CD4-positive, alpha-beta T cell treated with Interleukin-2 at 100 ng/mL for 4 hours (primary cell): Measurements from ENCODE around the gene NCKAP5L.
"Not testable (repeated sequence)": the region's sequence is repeated elsewhere in the genome, so short reads cannot be mapped to it uniquely, and the experiment has no call there.

Experiments
- DNase-seq: peaks from one replicate; pipeline ENCODE4 v3.0.0-alpha.2; 2020; ENCODE audit warnings: low spot score

The NCKAP5L gene

DNA sequence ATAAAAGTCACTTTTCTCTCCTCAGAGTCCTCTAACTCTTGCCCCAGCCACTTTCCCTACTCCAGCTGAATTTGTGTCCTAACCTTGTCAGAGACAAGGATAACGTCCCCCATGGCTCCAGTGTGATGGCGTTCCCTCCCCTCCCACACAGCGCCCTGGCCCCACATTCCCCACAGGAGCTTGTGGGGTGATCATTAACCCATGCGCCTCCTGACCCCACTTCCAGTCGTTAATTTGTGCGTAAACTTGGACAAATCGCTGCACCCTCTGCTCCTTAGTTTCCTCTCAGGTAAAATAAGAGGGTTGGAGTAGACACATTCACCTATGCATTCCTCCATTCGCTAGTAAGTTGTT lies 37.5 kb upstream of the NCKAP5L start:
- no peak for DNase-seq

DNA sequence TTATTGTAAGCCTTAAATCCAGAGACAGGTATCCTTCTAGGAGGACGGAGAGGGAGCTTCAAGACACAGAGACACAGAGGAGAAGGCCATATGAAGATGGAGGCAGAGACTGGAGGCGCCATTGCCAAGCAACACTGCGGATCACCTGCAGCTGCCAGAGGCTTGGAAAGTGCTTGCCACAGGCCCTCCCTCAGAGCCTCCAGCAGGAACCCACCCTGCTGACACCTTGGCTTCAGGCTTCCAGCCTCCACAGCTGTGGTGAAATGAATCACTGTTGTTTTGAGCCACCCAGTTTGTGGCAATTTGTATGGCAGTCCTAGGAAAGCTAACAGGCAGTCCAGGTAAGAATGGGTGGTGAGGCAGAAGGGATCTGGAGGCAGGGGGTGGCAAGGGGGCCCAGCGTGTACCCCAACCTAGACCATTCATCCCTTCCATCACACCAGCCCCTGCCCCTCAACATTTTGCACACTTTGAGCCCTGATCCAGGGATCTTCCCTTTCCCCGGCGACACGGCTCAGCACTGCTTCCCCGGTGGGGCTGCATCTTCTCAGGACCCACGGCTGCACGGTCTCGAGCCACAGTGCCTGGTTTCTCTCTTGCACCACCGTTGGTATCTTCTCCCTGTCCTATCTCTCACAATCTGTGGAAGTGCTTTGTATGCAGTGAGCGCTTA lies 37.0 kb upstream of the NCKAP5L start:
- DNase-seq: no peak

DNA sequence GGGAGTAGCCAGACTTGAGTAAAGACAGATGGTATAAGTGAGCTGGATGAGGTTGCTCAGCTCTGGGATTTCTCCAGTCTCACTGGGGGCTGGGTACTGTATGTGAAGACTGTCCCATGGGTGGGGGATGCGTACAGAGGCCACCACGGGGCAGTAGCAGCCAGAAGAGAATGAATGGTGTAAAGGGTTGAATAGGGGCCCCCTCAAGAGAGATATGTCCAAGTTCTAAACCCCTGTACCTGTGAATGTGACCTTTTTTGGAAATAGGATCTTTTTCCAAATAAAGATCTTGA lies 36.5 kb upstream of the NCKAP5L start:
- no peak for DNase-seq

DNA sequence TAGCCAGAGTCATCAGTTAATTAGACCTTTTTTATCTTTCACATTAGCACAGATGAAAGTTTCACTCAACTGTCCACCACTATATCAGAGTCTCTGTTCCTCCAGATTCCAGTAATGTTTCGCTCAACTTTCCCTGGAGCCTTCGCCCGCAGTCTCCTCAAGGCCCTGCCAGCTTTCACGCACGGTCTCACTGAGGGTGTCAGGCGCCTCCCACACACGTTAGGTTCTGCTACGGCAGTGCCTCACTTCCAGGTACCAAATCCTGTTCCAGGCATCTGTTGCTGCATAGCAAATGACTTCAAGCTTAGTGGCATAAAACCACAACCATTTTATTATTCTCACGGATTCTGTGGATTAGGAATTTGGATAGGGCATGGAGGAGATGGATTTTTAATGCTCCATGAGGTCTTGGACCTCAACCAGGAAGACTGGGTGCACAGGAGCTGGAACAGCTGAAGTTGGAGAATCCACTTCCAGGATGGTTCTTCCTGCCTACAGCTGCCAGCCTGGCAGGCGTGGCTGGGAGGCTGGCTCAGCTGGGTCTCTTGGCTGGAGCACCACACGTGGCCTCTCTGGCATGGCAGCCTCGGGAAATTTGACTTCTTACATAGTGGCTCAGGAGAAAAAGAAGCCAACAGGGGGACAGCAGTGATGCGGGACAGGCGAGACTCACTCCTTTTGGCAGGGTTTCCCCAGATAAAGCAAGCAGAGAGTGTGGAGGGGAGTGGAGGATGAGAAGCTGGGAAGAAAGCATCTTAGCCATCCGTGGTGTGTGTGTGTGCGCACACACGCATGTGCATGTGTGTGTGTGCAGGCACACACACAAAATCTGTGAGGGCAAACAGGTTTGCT lies 36.0 kb upstream of the NCKAP5L start:
- no peak for DNase-seq

DNA sequence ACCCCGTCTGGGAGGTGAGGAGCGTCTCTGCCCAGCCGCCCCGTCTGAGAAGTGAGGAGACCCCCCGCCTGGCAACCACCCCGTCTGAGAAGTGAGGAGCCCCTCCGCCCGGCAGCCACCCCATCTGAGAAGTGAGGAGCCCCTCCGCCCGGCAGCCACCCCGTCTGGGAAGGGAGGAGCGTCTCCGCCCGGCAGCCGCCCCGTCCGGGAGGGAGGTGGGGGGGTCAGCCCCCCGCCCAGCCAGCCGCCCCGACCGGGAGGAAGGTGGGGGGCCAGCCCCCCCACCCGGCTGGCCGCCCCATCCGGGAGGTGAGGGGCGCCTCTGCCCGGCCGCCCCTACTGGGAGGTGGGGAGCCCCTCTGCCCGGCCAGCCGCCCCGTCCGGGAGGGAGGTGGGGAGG lies 32.7 kb upstream of the NCKAP5L start:
- DNase-seq: not testable (repeated sequence)

DNA sequence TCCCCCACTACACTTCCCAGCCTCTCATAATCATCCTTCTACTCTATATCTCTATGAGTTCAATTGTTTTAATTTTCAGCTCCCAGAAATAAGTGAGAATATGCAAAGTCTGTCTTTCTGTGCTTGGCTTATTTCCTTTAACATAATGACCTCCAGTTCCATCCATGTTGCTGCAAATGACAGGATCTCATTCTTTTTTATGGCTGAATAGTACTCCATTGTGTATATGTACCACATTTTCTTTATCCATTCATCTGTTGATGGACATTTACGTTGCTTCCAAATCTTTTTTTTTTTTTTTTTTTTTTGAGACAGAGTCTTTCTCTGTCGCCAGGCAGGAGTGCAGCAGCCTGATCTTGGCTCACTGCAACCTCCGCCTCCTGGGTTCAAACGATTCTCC lies 27.7 kb upstream of the NCKAP5L start:
- not testable (repeated sequence) for DNase-seq

DNA sequence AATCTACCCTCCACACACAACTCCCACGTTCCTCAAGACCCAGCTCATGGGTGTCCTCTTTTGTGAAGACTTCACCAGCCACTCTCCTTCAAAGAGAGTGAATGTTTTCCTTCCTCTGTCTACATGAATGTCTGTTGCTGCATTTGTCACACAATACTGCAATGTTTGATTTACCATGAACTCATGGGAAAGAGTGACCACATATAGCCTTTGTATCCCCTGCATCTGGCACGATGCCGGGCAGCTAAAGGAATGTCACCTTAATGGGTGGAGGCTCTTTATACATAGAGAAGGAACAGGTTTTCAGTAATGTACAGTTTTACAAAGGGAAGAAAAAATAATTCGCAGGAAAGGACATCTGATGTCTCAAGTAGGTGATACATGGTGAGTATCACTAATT lies 26.8 kb upstream of the NCKAP5L start:
- DNase-seq: no peak

DNA sequence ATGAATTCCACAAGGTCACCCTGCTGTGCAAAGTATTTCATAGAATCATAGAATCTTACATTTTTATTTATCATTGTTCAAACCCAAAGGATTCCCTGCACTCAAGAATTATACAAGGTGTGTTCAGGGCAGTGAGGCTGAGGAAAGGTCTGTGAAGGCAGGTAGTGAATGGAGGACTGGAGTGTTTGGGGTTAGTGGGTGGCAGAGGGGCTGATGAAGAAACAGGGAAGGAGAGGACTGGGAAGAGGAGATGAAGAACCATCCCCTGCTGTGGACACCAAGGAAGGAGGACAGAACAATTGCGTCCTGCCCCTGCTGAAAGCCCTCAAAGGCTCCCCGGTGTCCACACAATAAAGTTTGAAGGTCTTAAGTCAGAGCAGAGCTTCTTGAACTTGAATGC lies 25.5 kb upstream of the NCKAP5L start:
- no peak for DNase-seq

DNA sequence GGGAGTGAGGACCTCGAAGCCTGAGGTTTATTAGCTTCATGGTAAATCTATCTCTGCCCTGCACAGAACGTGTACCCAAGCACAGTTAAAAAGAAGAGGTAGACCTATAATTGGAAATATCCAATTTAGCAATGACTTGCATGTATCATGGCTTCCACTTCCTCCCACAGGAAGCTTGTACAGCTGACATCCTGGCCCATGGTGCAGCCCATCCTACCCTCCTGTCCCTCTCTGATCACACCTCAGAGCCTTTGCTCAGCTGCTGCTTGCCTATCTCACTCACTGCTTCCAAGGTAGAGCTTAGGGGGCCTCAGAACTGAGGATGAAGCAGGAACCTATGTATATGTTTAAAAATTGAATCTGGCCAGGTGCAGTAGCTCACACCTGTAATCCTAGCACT lies 18.9 kb upstream of the NCKAP5L start:
- no peak for DNase-seq

DNA sequence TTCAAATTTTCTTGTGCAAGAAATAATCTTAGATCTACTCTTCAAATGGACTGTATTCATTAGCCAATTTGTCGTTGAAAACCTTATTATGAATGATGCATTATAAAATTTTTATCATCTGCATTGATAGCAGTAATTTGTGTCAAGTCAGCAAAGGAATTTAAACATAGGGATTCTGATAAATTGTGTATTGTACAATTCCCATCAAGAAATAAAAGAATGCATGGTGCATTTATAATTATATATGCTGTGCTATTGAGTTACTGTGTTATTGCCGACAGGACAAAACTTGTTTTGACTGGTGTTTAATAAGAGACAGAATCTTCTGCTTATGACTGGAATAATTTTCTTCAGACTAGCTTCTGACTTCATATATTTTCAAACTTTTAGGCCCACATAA lies 17.8 kb upstream of the NCKAP5L start:
- no peak for DNase-seq

DNA sequence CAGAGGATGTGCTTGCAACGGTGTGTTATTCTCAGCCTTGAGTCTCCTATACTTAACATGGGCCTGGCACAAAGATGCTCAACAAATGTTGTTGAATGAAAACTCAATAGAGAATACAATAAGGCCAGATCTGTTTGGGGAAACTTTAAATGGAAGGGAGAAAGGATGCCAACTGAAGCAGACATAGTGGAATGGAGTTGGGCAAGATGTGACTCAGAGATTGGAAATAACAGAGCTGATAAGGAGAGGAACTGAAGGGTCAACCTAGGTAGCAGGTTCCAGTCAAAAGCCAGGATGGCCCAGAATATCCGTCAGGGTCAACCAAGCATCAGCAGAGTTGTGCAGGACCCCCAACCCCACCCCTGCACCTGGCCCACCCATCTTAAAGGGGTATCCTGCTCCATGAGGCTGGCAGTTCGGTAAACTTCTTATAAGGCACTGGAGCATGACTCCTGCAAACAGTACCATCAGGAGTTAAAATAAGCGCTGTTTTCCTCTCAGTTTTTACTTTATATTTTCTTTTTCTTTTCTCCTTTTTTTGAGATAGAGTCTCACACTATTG lies 15.7 kb upstream of the NCKAP5L start:
- no peak for DNase-seq

DNA sequence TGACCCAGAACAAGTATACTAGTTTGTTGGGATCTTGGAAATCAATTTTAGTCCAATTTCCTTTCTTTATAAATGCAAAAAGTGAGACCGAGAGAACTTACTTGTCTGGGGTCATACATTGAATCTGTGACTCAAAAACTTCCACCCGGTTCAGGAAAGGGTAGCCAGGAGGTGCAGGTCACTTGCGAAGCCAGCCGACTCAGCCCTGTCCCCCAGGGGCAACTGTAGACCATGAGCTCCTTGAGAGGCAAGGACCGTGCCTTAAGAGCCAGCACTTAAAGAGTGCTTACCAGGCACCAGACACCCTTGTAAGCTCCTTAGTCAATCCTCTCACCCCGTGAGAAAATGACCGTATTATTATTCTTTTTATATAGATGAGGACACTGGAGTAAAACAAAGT lies 15.2 kb upstream of the NCKAP5L start:
- no peak for DNase-seq

DNA sequence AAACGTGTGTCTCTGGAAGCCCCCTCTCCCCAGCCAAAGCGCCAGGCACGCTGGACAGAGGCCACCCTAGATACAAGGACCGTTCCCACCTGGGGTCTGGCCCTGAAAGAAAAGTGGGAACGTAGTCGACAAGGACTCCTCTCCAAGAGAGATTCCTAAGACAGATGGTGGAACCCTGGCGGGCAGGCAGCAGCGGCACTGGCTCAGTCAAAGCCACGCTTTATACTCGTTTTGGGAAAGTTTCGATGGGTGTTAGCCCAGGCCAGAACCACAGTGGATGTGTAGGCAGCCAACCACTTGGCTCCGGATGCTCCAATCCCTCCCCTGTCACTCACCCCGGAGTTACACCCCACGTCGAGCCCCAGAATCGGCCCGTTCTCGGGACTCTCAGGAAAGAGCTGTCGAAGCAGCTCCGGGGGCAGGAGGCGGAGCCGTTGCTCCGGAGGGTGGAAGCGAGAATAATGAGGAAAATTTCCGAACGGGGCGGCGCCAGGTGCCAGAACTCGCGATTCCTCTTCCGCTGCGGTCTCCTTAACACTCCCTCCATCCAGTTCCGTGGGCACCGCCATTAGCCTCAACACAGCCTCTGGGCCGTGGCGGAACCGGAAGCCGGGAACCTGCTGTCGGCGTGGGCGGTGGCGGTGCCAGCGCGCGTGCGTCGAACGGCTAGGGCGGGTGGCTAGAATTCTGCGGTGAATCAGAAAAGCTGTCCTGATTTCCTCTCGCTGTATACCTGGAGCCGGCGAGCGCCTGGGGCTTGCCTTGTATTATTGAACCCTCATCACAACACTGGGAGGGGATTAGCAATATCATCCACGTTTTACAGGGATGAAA lies 14.5 kb upstream of the NCKAP5L start, which contains the start of gene BCDIN3D:
BCDIN3D (minus strand) TSS at position 588 of the 834 bp plus-strand sequence; CDS start at position 569, 19 bp downstream.
- DNase-seq: peak; percentile 92

DNA sequence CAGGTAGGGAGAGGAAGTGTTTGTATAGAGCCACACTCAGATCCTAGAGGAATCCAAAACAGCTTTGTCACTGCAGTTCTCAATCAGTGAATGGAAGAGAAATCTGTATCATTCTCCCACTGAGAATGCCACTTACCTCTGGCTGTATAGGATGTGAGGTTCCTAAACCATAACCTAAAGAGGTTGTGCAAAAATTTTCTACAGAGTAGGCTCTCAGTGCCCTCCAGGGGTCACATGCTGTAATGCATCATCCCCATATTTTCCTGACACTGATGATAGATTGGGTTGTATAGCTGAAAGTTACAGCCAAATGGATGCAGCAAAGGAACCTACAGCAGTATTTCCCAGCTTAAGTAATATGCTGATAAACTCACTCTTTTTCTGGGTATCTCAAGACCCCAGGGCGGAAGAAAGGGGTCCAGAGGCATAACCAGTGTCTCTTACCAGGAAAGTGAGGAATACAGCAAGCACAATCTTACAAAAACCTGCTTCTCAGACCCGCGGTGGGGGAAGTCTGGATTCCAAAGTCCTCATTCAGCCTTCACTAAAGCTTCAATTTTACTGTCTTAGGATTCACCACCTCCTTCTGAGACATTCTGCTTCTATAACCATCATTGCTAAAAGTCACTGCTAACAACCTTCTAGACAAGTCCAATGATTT lies 10.9 kb upstream of the NCKAP5L start:
- peak; percentile 52 for DNase-seq

DNA sequence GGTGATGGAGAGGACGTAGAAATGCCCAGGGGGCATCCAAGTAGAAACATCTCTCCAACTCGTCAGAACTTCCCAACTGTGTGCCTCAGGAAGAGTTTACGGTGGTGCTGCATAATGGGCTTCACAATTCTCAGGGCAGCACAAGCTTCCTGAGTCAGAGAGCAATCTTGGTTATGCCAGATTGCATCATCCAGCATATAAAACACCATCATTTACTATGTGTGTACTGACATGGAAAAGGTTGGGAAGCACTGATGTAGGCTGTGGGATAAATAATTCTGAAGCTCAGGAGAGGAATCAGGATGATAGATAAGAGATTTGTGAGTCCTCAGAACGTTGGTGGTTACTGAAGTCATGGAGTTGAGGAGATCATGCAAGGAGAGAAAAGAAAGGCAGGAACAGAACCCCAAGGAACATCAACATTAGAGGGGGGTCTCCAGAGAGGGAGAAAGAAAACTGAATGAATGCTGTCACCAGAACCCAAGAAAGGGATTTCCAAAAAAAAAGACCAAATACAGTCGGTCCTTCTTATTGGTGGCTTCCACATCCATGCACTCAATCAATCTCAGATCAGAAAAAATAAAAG lies 4.7 kb upstream of the NCKAP5L start:
- DNase-seq: no peak

DNA sequence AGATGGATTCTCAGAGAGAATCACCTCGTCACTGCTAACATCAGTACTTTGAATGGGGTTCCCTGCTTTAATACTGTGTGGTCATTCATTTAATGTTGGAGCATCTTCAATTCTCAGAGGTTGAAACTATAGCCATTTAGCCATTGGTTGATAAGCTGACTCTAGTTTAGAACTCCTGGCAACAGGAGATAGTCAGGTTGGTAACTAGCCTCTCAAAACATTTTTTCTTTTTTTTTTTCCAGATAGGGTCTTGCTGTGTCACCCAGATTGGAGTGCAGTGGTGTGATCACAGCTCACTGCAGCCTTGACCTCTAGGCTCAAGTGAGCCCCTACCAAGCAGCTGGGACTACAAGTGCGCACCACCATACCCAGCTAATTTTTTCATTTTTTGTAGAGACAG lies 3.5 kb upstream of the NCKAP5L start:
- no peak for DNase-seq

DNA sequence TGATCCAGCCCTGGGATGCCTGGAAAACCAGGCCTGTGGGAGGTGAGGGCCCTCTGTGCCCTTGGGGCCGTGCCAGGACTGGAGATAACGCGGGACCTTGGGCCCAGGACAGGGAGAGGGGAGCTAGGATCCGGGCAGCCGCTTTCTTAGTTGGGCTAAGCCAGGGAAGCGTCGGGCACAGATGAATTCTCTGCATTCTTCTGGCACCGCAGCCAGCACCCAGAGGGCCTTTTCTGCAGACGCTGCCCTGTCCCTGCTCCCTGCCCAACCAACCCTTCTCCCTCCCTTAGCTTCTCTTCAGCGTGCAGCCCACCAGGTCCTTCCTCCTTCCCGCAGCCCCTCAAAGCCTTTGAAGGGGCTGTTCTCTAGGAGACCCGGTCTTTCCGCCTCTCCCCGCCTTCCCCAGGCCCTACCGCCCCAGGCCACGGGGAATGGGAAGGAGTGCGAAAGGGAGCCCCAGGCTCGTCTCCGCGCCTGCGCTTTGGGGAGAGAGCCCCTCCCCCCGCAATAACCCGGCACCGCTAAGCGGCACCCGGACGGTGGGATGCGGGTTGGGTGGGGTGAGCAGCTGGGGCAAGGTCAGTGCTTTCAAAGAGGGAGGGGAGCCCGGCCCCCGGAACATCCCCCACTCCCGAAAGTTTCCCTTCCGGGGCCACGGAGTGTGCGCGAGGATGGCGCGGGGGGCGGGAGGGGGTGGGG lies 663 bp downstream of the NCKAP5L start:
- peak; percentile 24 for DNase-seq

DNA sequence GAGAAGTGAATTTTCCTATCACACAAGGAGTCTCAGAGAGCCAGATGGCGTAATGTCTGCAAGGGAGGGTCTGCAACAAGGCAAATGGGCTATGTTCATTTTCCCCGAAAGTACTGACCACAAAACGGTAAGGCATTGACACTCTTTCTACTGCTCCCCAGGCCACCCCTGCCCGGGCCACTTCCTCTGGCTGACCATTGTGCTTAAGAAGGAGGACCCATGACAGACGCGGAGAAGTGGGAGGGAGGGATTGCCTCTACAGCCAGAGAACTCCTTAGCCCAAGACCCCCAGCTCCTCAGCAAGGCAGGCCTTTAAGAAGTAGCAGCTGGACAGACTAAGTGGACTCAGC lies 1.2 kb downstream of the NCKAP5L start:
- no peak for DNase-seq

DNA sequence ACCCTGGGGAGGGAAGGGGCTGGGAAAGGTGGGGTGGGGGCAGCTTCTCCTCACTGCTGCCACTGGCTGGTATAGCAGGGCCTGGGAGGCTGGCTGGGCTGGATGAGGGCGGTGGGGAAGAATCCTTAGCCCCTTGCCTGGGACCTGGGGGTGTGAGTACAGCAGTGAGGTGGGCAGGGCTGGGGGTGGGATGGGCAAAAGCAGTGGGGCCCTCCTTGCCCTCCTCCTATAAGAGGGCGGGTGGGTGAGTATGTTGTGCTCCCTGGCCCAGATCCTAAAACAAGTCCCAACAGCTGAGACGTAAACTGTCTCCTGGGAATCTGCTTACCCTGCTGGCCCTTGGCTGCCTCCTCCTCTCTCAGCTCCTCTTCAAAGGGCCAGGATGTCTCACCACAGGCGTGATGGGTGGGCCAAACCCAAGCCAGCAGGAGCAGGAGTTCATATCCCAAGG lies 2.2 kb downstream of the NCKAP5L start:
- no peak for DNase-seq

DNA sequence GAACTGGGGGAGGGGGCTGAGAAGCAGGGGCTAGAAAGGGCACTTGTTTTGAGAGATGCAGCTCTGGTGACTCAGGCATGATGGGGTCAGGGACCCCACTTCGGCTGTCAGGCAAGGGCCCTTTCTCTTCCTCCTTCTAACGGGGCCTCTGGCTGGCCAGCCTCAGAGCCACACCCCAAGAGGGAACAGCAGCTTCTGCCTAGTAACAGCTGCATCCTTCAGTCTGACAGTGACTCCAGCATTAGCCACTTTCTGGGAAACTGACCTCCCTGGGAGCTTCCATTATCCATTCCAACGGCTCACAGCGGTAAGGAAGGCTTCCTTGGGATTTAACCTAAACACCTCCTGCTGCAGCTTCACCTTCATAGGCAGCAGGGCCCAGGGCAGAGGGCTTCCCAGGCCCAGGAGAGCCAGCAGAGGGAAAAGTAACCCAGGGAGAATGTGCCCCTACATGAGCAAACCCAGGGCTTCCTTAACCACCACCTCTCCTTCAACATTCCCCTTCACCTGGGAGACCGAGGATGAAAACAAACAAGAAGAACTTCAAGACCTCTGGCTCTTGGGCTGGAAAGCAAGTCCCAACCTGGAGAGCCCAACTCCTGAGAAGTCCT lies 2.7 kb downstream of the NCKAP5L start:
- DNase-seq: no peak

DNA sequence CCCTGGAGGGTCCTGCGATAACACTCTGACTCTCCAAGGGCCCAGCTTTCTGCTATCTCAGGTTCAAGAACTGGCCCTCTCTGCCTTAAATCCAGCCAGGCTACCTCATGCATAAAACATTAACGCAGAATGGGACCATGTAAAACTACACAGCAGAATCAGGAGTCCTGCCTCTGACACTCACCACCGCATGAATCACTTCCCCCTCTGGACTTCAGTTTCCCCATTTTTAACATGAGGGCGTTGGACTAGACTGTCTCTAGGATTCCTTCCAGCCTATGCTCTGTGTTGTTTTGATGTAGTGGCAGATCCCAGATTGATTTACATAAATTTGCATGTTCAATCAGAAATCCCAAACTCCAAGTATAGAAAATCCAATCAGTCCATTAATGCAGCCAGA lies 3.3 kb downstream of the NCKAP5L start:
- peak; percentile 11 for DNase-seq
